Activated T-cell treated with anti-CD3 and anti-CD28 coated beads, Interleukin-2, amount 50 U/mL, for 48 hours (primary cell): Measurements from ENCODE around the gene PDE6G.

ENCODE experiments used
- DNase-seq, 2 experiments: peaks; one replicate each; pipeline ENCODE4 v3.0.0-alpha.2; 2020

Gene PDE6G

DNA sequence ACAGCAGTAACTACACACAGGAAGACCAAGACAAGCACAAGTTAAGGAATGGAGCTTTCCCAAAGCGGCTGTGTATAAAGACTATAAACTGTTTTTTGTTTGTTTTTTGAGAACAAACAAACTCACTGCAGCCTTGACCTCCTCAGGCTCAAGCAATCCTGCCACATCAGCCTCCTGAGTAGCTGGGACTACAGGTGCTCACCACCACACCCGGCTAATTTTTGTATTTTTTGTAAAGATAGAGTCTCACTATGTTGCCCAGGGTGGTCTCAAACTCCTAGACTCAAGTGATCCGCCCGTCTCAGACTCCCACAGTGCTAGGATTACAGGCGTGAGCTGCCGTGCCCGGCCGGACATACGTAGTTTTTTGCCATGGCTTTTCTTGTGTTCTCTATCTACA, 4.1 kb upstream of the PDE6G start:
- no peak for DNase-seq

DNA sequence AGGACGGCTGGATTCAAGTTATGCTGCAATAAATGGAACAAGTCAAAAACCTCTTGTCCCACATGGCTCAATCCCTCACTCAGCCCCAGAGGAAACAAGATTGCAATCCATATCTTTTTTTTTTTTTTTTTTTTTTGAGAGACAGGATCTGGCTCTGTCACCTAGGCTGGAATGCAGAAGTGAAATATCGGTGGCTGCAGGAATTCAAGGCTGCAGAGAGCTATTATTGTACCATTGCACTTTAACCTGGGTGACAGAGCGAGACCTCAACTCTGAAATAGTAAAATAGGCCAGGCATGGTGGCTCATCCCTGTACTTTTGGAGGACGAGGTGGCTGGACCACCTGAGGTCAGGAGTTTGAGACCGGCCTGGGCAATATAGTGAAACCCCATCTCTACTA, 2.7 kb upstream of the PDE6G start:
- DNase-seq = no peak

DNA sequence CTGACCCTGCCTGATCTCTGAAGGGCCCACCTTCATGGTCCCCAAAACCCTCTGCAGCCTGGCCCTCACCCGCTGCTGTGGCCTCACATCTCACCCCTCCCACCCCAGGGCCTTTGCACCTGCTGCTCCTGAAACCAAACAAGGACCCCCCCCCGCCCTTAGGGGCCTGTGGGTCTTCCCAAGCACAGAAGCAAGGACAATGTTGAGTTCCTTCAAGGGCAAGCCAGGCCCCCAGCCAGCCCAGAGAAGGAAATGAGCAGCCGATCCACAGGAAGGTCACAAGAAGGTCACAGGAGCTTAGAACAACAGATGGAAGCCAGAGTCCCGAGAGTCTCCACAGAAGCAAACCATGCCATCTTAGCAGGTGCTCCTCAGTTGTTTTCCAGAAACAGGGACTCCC, 493 bp upstream of the PDE6G start:
- DNase-seq = no peak

DNA sequence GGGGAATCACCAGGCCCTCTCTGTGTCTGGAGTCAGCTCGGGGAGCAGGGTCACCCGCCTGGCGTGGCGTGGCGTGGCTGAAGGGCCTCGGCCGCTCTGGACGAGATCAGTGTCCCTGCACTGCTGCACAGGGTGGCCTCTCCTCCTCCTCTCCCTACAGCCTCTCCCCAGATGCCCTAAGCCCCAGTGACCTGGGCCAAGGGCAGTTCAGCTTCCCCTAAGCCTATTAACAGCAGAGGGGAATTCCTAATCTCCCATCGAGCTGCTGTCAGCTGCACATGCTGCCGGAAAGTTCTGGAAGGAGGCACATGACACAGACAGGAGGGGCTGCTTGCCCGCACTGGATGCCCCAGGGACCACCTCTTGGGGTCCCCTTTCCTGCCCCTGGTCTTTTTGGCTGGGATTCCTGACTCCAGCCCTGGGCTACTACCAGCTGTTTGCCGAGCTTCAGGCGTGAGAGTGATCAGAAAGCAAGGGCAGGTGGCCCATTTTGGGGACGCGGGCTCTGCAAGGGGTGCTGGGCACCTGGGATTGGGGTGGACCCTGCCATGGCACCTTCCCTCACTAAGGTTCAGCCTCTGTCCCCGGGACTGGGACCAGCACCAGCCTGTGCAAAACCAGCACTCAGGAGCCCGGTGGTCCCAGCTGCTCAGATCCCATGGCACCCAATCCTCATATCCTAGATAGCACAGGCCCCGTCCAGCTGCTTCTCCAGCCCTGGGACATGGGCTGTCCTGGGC, 794 bp downstream of the PDE6G start:
- no peak for DNase-seq

DNA sequence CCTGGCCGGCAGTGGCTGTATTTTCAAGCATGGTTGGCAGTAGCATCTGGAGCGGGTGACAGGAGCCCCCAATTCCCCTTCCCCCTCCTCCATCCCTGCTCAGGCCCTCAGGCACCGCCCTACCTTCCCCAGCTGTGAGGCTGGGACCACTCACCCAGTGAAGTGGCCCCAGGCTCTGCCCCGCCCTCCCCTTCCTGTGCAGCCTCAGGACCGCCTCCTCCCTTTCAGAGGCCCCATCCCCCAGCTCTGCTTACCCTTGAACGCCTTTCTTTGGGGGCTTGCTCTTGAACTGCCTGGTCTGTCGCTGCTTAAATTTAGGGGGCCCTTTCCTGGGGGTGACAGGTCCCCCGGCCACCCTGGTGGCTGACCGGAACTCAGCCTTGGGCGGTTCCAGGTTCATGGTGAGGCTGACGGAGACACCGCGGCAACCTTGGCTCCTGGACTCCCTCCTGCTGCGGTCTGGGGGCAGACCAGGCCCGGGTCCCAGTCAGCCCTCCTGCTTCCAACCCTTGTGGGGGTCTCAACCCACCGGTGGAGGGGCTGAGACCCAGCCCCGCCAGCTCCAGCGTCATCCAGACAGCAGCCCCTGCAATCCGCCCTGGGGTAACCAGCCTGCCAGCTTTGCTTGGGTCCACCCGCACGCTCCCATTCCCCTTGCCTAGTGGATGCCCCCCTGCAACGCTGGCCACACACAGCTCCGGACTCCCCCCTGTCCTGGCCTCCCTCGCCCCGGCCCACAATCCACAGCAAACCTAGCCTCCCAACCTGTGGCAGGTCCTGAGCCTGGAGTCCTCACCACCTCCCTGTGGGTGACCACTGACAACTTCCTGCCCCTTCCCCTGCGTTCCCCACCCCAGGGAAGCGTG, 3.2 kb downstream of the PDE6G start:
- peak in 1 of 2 experiments; percentile 49 for DNase-seq

DNA sequence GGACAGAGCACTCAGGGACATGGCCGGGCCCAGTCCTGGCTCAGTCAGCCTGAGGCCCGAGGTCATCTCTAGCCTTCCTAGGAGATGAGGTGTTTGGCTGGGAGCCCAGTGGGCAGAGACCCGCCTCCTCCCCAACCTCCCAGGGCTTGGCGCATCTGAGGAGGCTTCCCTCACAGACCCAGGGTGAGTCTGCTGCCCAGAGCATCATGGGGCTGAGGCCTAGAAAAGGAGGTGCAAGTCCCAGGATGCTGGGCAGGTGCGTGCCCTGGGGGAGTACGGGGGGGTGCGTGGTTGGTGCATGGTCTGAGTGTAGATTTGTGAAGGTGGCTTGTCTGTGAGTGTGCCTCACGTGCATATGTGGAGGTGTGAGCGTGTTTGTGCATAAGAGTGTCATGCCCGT, 4.7 kb downstream of the PDE6G start:
- DNase-seq = no peak

DNA sequence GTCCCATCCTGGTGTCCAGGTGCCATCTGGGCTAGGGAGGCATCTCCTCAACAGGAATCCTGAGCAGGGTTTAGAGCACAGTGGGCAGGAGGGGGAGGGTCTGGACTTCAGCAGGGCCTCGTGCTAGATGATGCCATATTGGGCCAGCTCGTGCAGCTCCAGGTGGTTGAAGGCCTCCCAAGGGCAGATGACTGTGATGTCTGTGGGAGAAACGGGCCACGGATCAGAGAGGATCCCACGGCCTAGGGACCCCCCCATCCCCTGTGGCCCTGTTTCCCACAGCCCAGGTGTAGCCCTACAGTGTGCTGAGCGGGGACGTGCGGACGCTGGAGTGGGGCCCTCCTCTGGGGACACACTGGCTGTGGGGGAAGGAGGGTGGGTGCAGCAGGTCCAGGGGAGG, 5.4 kb downstream of the PDE6G start:
- DNase-seq = no peak

DNA sequence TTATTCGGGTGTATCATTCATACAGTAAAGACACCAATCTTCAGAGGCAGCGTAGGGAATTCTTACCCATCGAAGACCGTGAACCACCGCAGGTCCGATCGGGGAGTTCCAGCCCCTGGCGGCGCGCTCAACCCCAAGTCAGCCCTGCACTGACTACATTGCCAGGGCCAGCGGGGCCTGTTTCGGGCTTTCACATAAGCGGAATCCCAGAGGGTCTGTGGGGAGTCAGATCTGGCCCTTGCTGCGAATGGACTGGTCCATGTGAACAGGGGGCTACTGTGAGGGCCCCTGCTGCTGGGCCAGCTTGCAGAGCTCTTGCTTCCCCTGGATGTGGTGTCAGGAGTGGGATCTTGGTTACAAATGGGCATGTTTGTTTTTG, 7.6 kb downstream of the PDE6G start:
- no peak for DNase-seq

DNA sequence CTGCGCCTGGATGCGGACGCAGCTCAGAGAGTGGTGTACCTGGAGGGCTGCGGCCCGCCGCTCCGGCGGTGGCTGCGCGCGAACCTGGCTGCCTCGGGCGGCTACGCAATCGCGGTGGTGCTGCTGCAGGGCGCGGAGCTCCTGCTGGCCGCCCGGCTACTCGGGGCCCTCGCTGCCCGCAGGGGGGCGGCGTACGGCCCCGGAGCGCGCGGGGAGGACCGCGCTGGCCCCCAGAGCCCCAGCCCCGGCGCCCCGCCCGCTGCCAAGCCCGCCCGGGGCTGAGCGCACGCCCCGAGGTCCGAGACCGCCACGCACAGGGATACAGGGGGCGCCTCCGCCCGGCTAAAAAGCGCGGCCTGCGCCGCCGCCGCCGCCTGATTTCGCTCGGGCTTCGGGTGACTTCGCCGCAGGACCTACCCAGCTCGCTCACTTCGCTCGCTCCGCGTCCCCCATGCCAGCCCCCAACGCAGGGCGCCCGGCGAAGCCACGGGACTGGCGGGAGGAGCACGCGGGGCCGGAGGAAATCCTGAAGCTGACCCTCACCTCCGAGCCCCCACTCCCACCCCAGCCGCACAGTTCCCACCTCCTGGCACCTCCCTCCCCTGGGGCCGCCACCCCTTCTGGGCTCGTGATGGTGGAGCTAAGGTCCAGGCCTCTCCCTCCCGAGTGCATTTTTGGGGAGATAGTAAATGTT, 8.2 kb downstream of the PDE6G start:
- DNase-seq = no peak

DNA sequence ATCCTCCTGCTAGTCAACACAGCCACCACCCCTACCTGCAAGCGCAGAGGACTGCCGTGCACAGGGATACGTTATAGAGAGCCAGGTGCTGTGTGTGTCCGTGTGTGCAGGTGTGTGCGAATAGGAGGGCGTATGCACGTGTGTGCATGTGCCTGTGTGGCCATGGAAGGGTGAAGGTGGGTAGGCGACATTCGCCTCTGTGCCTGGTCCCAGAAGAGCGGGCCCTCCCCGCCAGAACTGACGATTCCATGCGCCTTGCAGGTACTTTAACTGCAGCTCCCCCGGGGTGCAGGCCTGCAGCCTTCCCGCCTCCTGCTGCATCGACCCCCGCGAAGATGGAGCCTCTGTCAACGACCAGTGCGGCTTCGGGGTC, 8.7 kb downstream of the PDE6G start:
- DNase-seq = no peak

DNA sequence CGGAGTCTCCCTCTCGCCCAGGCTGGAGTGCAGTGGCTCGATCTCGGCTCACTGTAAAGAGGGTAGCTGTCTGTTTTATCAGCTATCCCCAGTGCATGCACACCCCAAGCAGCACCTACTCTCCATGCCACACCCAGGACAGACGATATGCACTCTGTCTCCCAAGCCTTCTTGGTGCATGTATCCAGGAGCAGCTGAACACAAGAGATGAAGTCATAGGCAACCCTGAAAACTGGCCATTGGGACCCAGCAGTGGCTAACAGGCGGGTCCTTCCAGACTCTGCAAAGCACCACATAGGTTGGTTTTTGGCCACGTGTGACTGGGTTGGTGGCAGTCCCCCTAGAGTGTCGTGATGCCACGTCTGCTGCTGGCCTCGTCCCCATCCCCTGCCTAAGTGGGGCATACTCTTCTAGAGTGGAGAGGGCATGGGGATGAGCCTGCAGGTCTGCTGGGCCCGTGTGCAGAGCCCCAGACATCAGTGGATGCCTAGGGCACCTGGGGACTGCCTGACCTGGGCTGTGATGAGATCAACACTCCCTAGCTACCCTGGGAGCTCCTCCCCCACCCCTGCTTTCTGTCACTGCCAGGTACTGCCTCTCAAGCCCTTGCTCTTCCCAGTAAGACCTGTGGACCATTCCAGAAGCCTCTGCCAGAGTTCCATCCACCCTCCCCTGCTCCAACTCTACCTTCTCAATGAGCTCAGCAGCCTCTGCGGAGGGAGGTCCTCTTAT, 9.3 kb downstream of the PDE6G start:
- DNase-seq = no peak

DNA sequence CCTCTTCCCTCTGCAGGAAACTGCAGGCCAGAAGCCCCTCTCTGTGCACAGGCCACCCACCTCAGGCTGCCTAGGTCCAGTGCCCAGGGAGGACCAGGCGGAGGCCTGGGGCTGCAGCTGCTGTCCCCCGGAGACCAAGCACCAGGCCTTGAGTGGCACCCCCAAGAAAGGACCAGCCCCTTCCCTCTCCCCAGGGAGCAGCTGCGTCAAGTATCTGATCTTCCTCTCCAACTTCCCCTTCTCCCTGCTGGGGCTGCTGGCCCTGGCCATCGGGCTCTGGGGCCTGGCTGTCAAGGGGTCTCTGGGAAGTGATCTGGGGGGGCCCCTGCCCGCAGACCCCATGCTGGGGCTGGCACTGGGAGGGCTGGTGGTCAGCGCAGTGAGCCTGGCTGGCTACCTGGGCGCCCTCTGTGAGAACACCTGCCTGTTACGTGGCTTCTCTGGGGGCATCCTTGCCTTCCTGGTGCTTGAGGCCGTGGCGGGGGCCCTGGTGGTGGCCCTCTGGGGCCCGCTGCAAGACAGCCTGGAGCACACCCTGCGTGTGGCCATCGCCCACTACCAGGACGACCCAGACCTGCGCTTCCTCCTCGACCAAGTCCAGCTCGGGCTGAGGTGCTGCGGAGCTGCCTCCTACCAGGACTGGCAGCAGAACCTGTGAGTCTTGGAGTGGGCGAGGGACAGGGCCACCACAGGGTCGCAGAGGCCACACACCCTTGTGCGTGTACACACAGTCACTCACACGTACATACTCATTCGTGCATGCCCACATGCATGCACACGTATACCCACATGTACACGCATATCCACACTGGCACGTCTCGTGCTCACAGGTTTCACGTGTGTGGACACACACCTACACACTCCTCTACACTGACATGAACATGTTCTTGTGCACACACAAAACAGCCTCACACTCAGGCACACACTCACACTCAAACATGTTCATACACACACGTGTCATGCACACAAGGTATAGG, 11.1 kb downstream of the PDE6G start:
- no peak for DNase-seq

DNA sequence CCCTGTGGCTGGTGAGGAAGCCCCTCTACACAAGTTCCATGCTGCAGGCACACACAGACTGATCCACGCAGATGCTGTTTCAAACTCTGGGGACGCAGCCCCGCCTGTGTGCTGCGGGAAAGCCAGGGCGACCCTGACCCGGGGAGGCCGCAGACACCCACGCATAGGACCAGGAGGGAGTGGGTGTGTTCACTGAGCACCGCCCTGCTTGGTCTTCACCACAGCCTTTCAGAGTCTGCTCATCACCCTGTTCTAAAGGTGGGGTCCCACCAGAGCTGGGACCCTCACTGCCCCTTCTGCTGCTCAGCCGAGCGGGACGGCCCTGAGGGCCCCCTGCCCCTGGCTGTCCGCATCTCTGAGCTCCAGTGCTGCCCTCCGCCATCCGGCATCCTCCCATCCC, 11.8 kb downstream of the PDE6G start:
- DNase-seq = no peak

DNA sequence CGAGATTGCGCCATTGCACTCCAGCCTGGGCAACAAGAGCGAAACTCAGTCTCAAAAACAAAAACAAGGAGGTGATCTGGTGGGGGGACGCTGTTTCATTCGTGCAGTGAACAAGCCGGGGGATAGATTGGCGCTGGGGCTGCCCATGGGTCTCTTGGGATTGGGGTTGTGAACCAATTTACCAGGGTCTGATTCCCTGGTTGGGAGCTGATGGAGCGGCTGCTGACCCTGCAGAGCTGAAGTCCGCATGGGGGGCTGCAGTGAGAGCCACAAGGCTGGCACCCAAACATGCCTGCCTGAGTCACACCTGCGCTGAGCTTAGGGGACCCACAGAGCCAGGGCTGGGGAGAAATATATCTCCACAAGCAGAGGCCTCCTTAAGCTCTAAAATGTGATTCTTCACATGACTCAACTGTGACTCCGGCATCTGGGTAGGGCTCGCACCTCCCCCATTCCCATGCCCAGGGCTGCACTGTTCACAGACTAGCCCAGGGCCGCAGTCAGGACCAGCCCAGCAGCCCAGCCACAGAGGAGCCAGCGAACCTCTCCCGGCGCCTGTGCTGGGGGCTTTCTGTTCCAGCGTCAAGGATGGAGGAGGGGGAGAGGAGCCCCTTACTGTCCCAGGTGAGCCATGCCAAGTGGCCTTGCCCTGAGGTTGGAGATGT, 14.4 kb downstream of the PDE6G start:
- no peak for DNase-seq

DNA sequence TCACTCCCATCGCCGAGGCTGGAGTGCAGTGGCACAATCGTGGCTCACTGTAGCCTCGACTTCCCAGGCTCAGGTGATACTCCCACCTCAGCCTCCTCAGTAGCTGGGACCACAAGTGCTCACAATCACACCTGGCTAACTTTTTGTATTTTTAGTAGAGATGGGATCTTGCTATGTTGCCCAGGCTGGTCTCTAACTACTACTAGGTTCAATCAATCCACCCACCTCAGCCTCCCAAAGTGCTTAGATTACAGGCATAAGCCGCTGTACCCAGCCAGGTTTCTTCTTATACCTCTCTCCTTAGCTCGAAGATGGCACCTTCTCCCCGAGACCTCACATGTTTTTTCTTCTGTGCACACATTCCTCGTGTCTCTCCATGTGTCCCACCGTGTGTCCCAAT, 16.3 kb downstream of the PDE6G start:
- DNase-seq = no peak

DNA sequence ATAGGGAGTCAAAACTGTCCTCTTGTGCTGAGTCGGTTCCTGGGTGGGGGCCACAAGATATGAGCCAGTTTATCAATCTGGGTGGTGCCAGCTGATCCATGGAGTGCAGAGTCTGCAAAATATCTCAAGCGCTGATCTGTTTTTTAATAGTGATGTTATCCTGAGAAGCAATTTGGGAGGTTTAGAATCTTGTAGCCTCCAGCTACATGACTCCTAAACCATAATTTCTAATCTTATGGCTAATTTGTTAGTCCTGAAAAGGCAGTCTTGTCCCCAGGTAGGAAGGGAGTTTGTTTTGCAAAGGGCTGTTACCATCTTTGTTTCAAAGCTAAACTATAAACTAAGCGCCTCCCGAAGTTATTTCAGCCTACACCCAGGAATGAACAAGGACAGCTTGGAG, 17.7 kb downstream of the PDE6G start:
- no peak for DNase-seq

DNA sequence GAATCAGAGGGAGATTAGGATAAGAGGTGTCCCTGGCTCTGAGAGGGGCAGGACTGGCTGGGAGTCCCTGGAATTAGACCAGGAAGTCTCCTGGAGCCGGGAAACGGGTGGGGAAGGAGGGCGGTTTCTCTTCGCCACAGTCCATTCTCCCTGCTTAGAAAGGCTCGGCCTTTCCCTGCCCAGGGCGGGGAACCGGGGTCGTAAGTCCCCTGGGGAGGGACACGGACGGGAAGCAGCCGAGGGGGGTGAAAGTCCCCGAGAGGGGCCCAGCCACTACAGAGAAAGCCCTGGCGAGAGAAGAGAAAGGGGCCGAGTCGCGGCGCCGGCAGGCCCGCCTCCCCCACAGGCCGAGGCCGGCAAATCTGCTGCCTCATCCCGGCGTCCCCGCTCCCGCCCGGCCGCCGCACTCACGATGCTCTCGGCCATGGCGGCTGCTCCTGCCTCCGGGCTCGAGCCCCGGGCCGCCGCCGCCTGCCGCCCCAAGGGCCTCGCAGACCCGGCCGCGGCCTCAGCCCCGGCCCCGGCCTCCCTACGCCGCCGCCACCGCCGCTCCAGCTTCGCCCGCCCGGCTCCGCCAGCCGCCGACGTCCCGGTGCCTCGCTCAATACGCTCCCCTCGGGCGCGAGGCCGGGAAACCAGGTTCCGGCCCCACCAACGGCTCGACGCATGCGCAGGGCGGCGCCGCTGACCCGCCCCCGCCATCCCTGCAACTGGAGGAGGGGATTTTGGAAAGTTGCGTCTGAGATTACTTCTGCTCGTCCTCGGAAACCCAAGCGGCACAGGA, 19.6 kb downstream of the PDE6G start, which contains the start of the genes NPLOC4 and TSPAN10:
Gene NPLOC4 (minus strand): TSS at position 608 of the 784 bp plus-strand sequence. CDS start 182 bp downstream, at position 426.
Gene TSPAN10 (plus strand): TSS at position 692 of the 784 bp plus-strand sequence. CDS start 5,217 bp downstream, outside the sequence.
- DNase-seq = peak; percentile 91 to 94

DNA sequence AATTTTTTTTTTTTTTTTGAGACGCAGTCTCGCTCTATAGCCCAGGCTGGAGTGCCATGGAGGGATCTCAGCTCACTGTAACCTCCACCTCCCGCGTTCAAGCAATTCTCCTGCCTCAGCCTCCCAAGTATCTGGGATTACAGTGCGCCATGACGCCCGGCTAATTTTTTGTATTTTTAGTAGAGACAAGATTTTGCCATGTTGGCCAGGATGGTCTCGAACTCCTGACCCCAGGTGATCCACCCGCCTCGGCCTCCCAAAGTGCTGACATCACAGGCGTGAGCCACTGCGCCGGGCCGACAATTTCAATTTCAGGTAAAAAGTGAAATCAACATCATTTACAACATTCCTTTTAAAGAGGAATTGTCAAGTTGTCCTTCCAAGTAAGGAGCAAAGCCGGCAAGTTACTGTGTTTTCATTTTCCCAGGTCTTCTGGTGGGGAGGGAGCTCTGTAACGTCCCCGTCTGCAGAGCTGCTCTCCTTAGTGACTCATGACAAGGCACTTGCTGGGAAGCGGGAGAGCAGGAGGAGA, 20.3 kb downstream of the PDE6G start:
- no peak for DNase-seq

DNA sequence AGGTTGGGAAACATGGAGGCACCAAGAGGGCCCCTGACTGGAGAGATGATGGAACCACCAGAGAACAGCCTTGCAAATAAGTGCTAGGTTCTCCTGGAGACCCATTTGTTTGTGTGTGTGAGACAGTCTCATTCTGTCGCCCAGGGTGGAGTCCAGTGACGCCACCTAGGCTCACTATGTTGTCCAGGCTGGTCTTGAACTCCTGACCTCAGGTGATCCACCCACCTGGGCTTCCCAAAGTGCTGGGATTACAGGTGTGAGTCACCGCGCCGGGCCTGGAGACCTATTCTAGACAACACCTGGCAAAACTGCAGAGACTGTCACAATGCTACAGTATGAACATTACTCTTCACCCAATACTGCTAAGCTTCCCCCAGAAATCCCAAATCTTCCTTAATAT, 20.9 kb downstream of the PDE6G start:
- DNase-seq = no peak

DNA sequence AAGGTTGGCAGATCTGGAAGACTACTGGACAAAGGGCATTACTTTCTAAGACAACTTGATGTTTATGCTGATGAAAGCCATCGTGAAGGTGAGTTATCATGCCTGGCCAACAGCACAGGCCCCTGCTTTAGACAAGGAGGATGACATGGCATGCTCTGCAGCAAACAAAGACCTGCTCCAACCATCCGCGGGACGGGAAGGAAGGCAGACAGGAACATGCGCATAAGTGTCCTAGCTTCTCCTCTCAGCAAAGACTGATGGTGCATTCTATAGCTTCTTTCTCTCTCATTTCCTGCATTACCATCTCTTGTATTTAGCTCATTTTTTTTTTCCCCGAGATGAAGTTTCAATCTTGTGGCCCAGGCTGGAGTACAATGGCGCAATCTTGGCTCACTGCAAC, 24.9 kb downstream of the PDE6G start:
- DNase-seq = no peak
